WTC11 (cell line): ENCODE data around the gene SPATA32.

ENCODE experiments used
- CTCF ChIP-seq: fragments of 200-600 bp; IDR thresholded peaks from 2 replicates; pipeline ENCODE4 v1.8.0; 2022; ENCODE audit warnings: antibody characterized with exemption
- ETV6 ChIP-seq: sonication (generic); formaldehyde crosslinking; IDR thresholded peaks from 2 replicates; pipeline ENCODE4 v1.8.1; 2022; ENCODE audit warnings: mild to moderate bottlenecking, missing genetic modification reagents
- RELA ChIP-seq: sonication (generic); formaldehyde crosslinking; IDR thresholded peaks from 2 replicates; pipeline ENCODE4 v1.8.1; 2022; ENCODE audit warnings: missing genetic modification reagents, mild to moderate bottlenecking, borderline replicate concordance

GRCh38 chr17:45223539-45224528 is 38.1 kb downstream of the SPATA32 start:
- TF ChIP-seq ETV6 (no peak), CTCF (no peak), RELA (no peak)
